ENCODE measurements around the gene NR2C2.

NR2C2 gene

GRCh38 chr3:14957925-14958324, 10.5 kb downstream of the NR2C2 start:
- H3K27ac ChIP-seq: no peak overlapping the region
- no peak overlapping the region for H3K4me3 ChIP-seq
- no peak for DNase-seq (ENCODE audit: low spot score)
- TF ChIP-seq CTCF (IDR thresholded peaks at IDR 0.05): no peak

DNA sequence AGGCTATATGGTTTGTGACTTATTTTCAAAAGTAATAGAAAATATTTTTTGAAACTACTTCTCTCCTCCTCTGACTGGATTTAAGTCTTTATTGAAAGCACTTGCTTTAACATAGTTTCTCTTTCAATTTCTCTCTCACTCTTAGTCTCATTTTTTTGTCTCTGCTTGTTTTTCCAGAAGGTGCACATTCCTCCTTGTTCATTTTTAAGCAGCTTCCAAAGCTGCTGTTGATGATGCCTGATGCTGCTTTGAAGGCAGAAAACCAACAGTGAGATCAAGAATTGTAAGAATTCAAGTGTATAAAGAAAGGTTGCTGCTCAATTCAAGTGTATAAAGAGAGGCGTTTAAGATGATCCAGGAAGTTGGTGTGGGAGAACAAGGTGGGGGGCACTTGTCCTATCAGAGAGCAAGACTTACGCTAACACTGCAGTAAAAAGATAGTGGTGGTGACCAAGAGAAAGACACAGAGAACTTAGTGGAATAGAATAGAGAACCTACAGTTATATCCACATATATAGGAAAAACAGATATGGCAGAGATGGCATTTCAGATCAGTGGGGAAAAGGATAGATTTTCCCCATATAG, 12.1 kb downstream of the NR2C2 start:
- DNase-seq (ENCODE audit: low spot score): no peak
- TF ChIP-seq CTCF (IDR thresholded peaks at IDR 0.05): no peak
- H3K4me3 ChIP-seq: no peak overlapping the region
- H3K27ac ChIP-seq: no peak overlapping the region

DNA sequence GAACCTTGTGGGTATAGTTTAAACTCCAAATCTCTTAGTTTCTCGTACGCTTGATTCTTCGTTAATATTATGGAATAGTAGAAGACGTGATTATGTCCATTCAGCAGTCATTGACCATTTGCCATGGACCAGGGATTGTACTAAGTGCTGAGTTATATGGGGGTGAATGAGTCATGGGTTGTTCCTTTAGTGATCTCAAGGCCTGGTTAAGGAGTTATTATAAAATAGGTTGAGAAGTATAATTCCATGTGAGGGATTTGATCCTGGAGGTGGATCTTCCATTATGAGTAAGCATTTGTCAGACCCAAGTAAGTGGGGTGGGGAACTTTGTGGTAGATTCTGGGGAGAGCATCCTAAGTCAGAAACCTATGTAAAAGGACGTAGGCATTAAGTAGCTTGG, 15.4 kb downstream of the NR2C2 start:
- TF ChIP-seq CTCF (IDR thresholded peaks at IDR 0.05): no peak
- DNase-seq (ENCODE audit: low spot score): no peak
- Histone ChIP-seq H3K4me3 (no peak overlapping the region), H3K27ac (no peak overlapping the region)

DNA sequence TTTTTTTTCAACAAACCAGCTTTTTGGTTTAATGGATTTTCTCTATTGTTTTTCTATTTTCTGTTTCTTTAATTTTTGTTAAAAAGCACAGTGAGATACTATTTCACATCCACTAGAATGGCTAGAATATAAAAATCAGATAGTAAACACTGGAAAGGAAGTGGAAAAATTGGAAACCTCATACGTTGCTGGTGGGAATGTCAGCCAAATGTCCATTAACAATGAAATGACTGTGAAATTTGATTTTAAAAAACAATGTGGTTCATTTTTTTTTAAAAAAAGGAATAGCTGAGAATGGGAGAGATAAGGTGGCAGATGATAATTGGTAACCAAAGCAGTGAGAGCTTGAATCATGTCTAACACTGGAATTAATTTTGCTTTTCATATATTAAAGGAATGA, 19.9 kb downstream of the NR2C2 start:
- no peak for TF ChIP-seq CTCF (IDR thresholded peaks at IDR 0.05)
- DNase-seq (ENCODE audit: low spot score): no peak
- H3K27ac ChIP-seq: no peak overlapping the region
- H3K4me3 ChIP-seq: no peak overlapping the region

DNA sequence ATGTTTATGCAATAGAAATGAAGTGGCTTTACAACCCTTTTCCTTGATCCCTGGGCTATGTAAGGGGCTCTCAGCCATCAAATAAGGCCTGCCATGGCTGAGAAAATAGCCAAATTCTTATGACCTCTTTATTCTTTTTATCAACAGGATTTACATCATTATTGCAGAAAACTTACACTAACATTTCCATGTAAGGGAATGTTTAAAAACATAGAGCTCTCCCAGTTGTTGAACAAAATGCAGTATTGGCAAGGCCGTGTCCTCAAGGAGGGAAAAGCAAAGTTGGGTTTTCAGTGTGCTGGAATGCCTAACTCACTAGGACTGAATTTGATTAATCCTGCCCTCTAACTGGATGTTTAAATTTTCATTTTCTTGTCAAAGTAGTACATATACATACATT, 22.3 kb downstream of the NR2C2 start:
- Histone ChIP-seq H3K27ac (no peak overlapping the region), H3K4me3 (no peak overlapping the region)
- DNase-seq (ENCODE audit: low spot score): no peak
- TF ChIP-seq CTCF (IDR thresholded peaks at IDR 0.05): no peak

- H3K27ac ChIP-seq: no peak overlapping the region
- no peak for DNase-seq (ENCODE audit: low spot score)
- H3K4me3 ChIP-seq: no peak overlapping the region
- no peak for TF ChIP-seq CTCF (IDR thresholded peaks at IDR 0.05)
Observed at GRCh38 chr3:14976317-14976716, 28.9 kb downstream of the NR2C2 start.

GRCh38 chr3:14980689-14981088, 33.3 kb downstream of the NR2C2 start:
- no peak overlapping the region for H3K4me3 ChIP-seq
- no peak for TF ChIP-seq CTCF (IDR thresholded peaks at IDR 0.05)
- H3K27ac ChIP-seq: no peak overlapping the region
- no peak for DNase-seq (ENCODE audit: low spot score)
